AG10803 (cell line): ENCODE data around the gene FEM1A.
"Not testable (repeated sequence)": the region's sequence is repeated elsewhere in the genome, so short reads cannot be mapped to it uniquely, and the experiment has no call there.

Experiments used
- DNase-seq: peaks from one replicate; pipeline ENCODE4 v3.0.0; 2010; ENCODE audit warnings: low read depth
- H3K4me3 ChIP-seq: 2 replicates; pipeline ENCODE4 v1.5.1; 2011; ENCODE audit warnings: mild to moderate bottlenecking, low read length, control low read depth
- TF ChIP-seq, protein P1 (sequence below): conservative IDR thresholded peaks from 2 replicates; pipeline ENCODE4 v1.5.1; 2011; ENCODE audit warnings: mild to moderate bottlenecking, low read length, control low read depth, inconsistent platforms

FEM1A gene

DNA sequence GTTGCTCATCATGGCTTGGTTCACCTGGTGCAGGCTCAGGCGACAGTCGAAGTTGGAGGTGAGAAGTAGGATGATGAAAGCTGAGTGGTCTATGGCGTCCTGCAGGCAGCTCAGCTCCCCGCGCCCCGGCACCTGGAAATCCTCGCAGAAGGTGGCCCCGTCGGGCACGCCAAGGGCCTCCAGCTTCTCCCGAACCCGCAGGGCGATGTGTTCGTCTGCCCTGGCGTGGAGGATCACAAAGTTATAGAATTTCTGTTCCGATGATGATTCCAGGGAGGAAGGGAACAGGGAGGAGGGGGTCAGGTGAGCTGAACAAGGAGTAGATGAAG lies 25.4 kb downstream of the FEM1A start:
- DNase-seq, result no peak
- TF ChIP-seq, protein P1, sequence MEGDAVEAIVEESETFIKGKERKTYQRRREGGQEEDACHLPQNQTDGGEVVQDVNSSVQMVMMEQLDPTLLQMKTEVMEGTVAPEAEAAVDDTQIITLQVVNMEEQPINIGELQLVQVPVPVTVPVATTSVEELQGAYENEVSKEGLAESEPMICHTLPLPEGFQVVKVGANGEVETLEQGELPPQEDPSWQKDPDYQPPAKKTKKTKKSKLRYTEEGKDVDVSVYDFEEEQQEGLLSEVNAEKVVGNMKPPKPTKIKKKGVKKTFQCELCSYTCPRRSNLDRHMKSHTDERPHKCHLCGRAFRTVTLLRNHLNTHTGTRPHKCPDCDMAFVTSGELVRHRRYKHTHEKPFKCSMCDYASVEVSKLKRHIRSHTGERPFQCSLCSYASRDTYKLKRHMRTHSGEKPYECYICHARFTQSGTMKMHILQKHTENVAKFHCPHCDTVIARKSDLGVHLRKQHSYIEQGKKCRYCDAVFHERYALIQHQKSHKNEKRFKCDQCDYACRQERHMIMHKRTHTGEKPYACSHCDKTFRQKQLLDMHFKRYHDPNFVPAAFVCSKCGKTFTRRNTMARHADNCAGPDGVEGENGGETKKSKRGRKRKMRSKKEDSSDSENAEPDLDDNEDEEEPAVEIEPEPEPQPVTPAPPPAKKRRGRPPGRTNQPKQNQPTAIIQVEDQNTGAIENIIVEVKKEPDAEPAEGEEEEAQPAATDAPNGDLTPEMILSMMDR, result no peak
- H3K4me3 ChIP-seq, result no peak overlapping the region

DNA sequence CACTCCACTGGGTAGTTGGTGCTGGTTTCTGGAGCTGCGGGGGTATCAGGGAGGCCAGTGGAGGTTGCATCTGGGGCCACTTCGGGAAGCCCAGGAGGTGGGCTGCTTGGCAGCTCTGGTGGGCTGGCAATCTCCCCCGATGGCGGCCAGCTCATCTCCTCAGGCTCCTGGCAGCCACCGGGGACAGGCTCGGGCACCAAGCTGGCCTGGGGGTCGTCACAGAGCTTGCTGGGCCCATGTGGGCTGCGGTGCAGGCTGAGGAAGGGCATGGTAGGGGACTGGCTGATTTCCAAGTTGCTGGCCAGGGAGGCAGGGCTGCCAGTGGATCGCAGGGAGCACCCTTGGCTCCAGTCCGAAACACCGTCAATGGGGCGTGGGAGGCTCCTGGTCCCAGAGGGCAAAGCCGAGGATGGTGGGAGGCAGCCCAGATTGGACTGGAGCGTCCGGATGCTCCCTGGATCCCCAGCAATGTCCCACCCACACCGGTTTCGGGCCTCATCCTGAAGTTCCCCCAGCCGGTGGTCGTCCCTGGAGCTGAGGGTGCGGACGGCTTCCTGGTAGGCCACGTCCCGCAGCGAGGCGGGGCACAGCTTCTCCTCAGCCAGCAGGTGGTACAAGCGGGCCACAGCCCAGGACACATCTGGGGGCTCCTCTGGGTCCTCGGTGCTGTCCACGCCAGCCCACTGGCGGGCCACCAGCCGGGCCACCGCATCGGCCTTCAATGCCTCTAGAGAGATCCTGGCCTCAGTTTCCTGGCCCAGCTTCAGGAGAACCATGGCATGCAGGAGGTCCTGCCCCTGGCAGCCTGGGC lies 26.1 kb downstream of the FEM1A start:
- H3K4me3 ChIP-seq, result no peak overlapping the region
- DNase-seq, result no peak
- TF ChIP-seq, protein P1, result no peak

DNA sequence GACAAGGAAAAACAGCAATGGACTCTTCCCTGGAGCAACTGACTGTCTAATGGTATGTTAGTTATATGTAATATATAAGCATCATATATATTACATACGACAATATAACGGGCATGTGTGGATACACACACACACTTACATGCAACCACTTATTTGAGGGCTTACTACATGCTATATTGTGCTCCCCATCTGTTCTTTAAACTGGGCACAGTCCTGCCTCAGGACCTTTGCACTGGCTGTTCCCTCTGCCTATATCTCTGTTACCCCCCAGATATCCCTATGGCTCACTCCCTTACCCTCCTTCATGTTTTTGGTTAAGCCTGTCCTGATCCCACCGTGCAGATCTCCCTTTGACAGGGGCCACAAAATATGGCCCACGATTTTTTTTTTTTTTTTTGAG lies 29.7 kb downstream of the FEM1A start:
- no peak overlapping the region for H3K4me3 ChIP-seq
- DNase-seq, result no peak
- TF ChIP-seq, protein P1, result no peak

DNA sequence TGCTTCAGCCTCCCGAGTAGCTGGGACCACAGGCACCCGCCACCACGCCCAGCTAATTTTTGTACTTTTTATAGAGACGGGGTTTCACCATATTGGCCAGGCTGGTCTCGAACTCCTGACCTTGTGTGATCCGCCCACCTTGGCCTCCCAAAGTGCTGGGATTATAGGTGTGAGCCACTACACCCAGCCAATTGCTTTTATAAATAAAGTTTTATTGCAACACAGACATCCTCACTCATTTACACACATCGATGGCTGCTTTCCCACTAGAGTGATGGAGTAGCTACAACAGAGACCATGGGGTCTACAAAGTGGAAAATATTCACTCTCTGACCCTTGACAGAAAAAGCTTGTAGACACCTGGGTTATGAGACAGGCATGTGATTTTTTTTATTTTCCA lies 30.8 kb downstream of the FEM1A start:
- H3K4me3 ChIP-seq, DNase-seq: not testable (repeated sequence)

DNA sequence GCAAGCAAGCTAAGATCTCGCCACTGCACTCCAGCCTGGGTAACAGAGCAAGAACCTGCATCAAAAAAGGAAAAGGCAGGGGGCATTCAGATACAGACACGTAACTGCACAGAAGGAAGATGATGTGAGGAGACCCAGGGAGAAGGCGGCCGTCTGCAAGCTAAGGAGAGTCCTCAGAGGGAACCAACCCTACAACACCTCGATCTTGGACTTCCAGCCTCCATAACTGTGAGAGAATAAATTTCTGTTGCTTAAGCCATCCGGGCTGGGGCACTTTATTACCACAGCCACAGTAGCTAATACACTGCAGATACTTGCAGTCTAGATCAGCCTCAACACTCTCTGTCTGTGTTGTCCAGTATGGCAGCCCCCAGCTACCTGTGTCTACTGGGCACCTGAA lies 32.0 kb downstream of the FEM1A start:
- TF ChIP-seq, protein P1, result no peak
- H3K4me3 ChIP-seq, result no peak overlapping the region
- DNase-seq, result no peak

DNA sequence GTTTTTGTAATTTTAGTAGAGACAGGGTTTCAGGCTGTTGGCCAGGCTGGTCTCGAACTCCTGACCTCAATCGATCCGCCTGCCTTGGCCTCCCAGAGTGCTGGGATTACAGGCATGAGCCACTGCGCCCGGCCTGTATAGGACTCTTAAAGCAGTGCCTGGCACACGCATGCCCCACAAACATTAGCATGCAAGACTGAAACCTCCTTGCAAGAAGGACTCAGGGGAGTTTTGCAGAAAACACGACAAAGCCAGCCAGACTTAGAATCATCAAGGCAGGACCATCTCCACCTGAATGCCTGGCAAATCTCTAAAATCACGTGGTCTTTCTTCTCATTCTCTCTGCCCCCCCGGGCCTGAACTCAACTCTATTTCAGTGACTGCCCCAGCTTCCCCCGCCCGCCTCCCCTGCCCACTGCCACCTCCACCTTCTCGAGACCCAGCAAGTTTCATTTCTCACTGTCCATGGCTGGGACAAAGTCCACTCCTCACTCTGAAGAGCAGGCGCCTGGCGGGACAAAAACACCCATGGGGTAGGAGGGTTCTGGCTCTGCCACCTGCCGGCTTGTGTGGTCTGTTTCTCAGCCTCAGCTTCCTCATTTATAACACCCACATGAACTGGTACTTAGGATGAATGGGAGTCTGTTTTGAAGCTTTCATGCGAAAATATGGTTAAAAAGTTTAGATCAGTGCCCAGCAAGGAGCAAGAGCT lies 37.6 kb downstream of the FEM1A start:
- peak overlapping the region; percentile 31 for H3K4me3 ChIP-seq
- TF ChIP-seq, protein P1, result no peak
- DNase-seq, result no peak

DNA sequence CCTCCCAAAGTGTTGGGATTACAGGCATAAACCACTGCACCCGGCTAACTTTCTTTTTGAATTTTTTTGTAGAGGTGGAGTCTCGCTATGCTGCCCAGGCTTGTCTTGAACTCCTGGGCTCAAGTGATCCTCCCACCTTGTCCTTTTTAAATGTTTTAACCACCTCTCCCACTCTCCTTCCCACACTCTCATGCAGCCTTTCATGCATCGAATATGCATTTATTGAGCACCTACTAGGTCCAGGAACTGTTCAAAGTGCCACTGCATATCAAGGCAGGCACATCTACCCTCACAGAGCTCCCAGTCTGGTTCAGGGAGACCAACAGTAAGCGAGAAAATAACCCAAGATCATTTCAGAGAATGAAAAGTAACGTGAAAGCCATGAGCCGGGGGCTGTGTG lies 38.8 kb downstream of the FEM1A start:
- H3K4me3 ChIP-seq, result peak overlapping the region; percentile 93
- no peak for DNase-seq
- TF ChIP-seq, protein P1, result no peak
